ENCODE data around the gene PCDHB16.
A peak's percentile ranks its signal among the peaks of the same experiment; 100 is the strongest.
"Not testable (repeated sequence)": the region's sequence is repeated elsewhere in the genome, so short reads cannot be mapped to it uniquely, and the experiment has no call there.

The PCDHB16 gene

GRCh38 chr5:141182248-141182647 lies at the start of gene PCDHB16:
TSS of gene PCDHB16 (plus strand) at chr5:141182387. CDS start at chr5:141182560, 173 bp downstream.
- no peak for FAIRE-seq

DNA sequence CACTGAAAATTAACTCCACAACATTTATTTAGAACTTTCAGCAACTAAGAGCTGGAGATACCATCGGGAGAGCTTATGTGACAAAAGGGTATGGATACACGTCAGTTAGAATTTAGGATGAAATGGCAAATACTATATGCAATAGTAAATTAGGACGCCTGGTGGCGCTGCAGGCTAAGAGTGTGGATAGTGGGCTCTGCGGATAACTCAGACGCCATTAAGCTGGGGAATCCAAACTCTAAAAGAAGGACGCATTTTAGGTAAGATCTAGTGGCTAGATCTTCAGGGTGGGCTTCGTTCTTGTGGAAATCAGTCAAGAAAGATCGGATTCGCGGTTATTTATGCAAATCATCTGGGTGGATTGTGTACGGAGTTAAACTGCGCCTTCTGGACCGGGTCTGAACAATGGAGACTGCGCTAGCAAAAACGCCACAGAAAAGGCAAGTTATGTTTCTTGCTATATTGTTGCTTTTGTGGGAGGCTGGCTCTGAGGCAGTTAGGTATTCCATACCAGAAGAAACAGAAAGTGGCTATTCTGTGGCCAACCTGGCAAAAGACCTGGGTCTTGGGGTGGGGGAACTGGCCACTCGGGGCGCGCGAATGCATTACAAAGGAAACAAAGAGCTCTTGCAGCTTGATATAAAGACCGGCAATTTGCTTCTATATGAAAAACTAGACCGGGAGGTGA lies 47.0 kb upstream of the PCDHB16 start, which contains the start of gene PCDHB5:
Gene PCDHB5 (plus strand): TSS at position 177 of the 688 bp plus-strand sequence. CDS start 229 bp downstream, at position 406.
- FAIRE-seq = no peak

DNA sequence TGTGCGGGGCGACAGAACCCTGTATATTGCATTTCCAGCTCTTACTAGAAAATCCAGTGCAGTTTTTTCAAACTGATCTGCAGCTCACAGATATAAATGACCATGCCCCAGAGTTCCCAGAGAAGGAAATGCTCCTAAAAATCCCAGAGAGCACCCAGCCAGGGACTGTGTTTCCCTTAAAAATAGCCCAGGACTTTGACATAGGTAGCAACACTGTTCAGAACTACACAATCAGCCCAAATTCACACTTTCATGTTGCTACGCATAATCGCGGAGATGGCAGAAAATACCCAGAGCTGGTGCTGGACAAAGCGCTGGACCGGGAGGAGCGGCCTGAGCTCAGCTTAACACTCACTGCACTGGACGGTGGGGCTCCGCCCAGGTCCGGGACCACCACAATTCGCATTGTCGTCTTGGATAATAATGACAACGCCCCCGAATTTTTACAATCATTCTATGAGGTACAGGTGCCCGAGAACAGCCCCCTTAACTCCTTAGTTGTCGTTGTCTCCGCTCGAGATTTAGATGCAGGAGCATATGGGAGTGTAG lies 46.4 kb upstream of the PCDHB16 start:
- FAIRE-seq = no peak

DNA sequence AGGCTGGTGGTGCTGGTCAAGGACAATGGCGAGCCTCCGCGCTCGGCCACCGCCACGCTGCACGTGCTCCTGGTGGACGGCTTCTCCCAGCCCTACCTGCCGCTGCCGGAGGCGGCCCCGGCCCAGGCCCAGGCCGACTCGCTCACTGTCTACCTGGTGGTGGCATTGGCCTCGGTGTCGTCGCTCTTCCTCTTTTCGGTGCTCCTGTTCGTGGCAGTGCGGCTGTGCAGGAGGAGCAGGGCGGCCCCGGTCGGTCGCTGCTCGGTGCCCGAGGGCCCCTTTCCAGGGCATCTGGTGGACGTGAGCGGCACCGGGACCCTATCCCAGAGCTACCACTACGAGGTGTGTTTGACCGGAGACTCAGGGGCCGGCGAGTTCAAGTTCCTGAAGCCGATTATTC lies 44.8 kb upstream of the PCDHB16 start:
- FAIRE-seq = not testable (repeated sequence)

DNA sequence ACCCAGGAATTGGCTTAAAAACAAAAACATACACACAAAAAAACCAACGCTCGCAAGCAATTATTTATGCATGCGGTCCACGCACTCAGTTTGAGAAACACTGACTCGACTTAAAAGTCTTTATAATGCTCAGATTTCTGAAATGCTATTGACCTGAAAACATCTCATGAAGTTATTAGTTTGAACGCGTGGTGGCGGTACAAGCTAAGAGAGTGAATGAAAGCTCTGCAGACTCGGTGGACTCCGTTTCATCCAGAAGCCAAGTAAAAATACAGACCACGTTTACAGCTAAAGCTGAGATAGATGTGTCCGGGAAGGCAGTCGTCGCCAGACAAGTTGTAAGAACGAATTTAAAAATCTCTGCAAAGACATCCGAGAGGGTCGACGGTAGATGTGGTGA lies 32.4 kb upstream of the PCDHB16 start, which contains the start of gene PCDHB6:
Gene PCDHB6 (plus strand): TSS at position 246 of the 400 bp plus-strand sequence. CDS start 201 bp downstream, outside the sequence.
- FAIRE-seq = no peak

DNA sequence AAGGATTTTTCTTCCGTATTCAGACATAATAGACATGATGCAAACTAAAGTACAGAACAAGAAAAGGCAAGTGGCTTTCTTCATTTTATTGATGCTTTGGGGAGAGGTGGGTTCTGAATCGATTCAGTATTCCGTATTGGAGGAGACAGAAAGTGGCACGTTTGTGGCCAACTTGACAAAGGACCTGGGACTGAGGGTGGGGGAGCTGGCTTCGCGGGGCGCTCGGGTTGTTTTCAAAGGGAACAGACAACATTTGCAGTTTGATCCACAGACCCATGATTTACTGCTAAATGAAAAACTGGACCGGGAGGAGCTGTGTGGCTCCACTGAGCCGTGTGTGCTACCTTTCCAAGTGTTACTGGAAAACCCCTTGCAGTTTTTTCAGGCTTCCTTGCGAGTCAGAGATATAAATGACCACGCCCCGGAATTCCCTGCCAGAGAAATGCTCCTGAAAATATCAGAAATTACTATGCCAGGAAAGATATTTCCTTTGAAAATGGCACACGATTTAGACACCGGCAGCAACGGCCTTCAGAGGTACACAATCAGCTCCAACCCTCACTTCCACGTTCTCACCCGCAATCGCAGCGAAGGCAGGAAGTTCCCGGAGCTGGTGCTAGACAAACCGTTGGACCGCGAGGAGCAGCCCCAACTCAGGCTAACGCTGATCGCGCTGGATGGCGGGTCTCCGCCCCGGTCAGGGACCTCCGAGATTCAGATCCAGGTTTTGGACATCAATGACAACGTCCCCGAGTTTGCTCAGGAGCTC lies 31.8 kb upstream of the PCDHB16 start:
- no peak for FAIRE-seq

DNA sequence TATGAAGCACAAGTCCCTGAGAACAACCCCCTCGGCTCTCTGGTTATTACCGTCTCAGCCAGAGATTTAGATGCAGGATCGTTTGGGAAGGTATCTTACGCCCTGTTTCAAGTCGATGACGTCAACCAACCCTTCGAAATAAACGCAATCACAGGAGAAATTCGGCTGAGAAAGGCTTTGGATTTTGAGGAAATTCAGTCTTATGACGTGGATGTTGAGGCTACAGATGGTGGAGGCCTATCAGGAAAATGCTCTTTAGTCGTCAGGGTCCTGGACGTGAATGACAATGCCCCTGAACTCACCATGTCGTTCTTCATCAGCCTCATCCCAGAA lies 31.2 kb upstream of the PCDHB16 start:
- FAIRE-seq = no peak

DNA sequence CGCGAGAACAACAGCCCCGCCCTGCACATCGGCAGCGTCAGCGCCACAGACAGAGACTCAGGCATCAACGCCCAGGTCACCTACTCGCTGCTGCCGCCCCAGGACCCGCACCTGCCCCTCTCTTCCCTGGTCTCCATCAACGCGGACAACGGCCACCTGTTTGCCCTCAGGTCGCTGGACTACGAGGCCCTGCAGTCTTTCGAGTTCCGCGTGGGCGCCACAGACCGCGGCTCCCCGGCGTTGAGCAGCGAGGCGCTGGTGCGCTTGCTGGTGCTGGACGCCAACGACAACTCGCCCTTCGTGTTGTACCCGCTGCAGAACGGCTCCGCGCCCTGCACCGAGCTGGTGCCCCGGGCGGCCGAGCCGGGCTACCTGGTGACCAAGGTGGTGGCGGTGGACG lies 30.6 kb upstream of the PCDHB16 start:
- FAIRE-seq = not testable (repeated sequence)

- not testable (repeated sequence) for FAIRE-seq
Observed at GRCh38 chr5:141152096-141152495, 30.1 kb upstream of the PCDHB16 start.

GRCh38 chr5:141155540-141156374 lies 26.4 kb upstream of the PCDHB16 start:
- FAIRE-seq = no peak

- not testable (repeated sequence) for FAIRE-seq
Observed at GRCh38 chr5:141157356-141157755, 24.8 kb upstream of the PCDHB16 start.

DNA sequence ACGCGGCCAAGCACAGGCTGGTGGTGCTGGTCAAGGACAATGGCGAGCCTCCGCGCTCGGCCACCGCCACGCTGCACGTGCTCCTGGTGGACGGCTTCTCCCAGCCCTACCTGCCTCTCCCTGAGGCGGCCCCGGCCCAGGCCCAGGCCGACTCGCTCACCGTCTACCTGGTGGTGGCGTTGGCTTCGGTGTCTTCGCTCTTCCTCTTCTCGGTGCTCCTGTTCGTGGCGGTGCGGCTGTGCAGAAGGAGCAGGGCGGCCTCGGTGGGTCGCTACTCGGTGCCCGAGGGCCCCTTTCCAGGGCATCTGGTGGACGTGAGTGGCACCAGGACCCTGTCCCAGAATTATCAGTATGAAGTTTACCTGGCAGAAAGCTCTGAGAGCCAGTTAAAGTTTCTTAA lies 24.3 kb upstream of the PCDHB16 start:
- FAIRE-seq = not testable (repeated sequence)

DNA sequence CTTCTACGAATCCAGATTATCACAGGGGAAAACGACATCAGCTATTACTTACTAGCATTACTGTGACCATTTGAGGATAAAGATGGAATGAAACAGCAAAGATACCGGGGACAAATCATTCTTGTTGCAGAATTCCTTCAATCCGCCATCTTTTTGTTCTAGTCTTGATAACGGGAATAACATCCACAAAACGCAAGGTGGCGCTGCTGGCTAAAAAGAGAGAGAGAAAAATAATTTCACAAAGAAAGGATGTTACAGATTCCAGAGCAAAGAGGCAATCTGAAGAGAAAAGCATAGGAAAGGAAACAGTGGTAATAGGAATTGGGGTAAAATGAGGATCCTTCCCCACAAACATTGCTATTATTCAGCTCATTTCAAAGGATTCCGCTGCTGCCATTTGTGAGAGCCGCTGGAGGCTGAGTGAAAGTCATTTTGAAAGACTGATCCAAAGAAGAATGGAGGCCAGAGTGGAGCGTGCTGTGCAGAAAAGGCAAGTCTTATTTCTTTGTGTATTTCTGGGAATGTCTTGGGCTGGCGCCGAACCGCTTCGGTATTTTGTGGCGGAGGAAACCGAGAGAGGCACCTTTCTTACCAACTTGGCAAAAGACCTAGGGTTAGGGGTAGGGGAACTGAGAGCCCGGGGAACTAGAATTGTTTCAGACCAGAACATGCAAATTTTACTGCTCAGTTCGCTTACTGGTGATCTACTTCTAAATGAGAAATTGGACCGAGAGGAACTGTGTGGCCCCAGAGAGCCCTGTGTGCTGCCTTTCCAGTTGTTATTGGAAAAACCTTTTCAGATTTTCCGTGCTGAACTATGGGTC lies 9.6 kb upstream of the PCDHB16 start, which contains the start of gene PCDHB7:
Gene PCDHB7 (plus strand): TSS at position 264 of the 824 bp plus-strand sequence. CDS start 192 bp downstream, at position 456.
- no peak for FAIRE-seq

GRCh38 chr5:141174291-141175104 lies 7.7 kb upstream of the PCDHB16 start:
- not testable (repeated sequence) for FAIRE-seq

GRCh38 chr5:141175933-141176332 lies 6.3 kb upstream of the PCDHB16 start:
- peak; percentile 80 for FAIRE-seq

GRCh38 chr5:141177577-141178191 lies 4.5 kb upstream of the PCDHB16 start, which contains the start of gene PCDHB8:
TSS of gene PCDHB8 (plus strand) at chr5:141177790. CDS start at chr5:141178035, 245 bp downstream.
- FAIRE-seq = not testable (repeated sequence)

- not testable (repeated sequence) for FAIRE-seq
Observed at GRCh38 chr5:141179371-141179770, 2.8 kb upstream of the PCDHB16 start.

DNA sequence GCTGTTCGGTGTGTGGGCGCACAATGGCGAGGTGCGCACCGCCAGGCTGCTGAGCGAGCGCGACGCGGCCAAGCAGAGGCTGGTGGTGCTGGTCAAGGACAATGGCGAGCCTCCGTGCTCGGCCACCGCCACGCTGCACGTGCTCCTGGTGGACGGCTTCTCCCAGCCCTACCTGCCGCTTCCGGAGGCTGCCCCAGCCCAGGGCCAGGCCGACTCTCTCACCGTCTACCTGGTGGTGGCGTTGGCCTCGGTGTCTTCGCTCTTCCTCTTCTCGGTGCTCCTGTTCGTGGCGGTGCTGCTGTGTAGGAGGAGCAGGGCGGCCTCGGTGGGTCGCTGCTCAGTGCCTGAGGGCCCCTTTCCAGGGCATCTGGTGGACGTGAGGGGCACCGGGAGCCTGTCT lies 2.3 kb upstream of the PCDHB16 start:
- FAIRE-seq = not testable (repeated sequence)

DNA sequence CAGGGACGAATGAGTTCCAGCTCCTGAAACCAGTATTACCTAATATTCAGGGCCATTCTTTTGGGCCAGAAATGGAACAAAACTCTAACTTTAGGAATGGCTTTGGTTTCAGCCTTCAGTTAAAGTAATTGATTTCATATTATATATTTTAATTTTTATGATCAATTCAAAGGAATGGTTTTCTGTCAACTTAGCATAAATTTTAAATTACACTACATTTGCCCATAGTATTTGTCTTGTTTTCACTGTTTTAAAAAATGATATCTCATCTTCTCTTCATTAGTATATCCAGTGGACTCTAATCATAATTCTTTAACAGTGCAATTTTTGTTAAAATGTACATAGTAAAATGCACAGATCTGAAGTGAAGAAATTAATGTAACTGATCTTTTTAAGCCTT lies 1.9 kb upstream of the PCDHB16 start:
- FAIRE-seq = no peak

All from colon (tissue), 2 donors.